HT-29 (cell line): ENCODE data around the gene DPYSL3. TPM values are rescaled to one million over a fixed set of nuclear protein-coding genes. Genes with fewer than 3 reads are reported as not detected.
A peak's percentile ranks its signal among the peaks of the same experiment; 100 is the strongest.
"Not testable (repeated sequence)": the region's sequence is repeated elsewhere in the genome, so short reads cannot be mapped to it uniquely, and the experiment has no call there.

Experiments used
- DNase-seq: peaks from one replicate; pipeline ENCODE4 v3.0.0-alpha.2; 2015; ENCODE audit warnings: low spot score
- small RNA-seq: library from RNA; depleted of rRNA; stranded (forward); fragments of <200 nt; gene quantifications from one replicate; pipeline ENCODE3, GENCODE V24; 2014
- total RNA-seq: library from RNA; depleted of rRNA; stranded (reverse); fragments of >200 nt; shearing (Covaris generic); gene quantifications from 2 replicates; pipeline ENCODE4 v1.2.3, GENCODE V29; 2014

The DPYSL3 gene
- total RNA-seq, 1 experiment from 2014 or later = 0.81 TPM

- no peak for DNase-seq
Measured at GRCh38 chr5:147371290-147371689, 138.6 kb downstream of the DPYSL3 start.

DNA sequence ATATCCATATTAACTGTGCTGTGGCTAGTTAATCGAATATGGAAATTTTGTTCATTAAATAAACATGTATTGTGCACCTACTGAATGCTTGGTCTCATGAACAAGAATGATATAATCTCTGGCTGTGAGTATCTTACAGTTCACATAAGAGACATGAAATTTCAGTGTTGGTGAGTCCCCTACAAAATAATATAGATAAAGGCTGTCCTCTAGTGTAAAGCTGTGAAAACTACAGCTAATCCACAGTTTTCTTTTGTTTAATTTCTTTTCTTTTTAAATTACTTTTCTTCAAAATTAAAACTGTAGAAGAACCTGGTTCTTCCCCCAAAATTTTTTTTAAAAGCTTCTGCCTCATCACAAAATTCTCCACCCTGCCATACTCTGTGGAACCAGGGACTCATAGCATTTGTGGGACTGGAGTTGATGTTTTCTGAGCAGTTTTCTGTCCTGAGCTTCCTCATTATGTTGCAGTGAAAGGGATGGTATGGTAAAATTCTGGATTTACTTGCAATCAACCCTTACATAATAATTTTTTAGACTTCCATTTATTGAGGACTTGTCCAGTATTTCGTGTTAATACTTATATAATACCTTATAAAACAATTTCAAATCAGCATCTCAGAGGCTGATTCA, 140.0 kb downstream of the DPYSL3 start:
- DNase-seq = peak; percentile 28

GRCh38 chr5:147367381-147367780, 142.5 kb downstream of the DPYSL3 start:
- DNase-seq = not testable (repeated sequence)

- DNase-seq = no peak
Measured at GRCh38 chr5:147361441-147362175, 148.3 kb downstream of the DPYSL3 start.

- no peak for DNase-seq
Measured at GRCh38 chr5:147360816-147361215, 149.1 kb downstream of the DPYSL3 start.

DNA sequence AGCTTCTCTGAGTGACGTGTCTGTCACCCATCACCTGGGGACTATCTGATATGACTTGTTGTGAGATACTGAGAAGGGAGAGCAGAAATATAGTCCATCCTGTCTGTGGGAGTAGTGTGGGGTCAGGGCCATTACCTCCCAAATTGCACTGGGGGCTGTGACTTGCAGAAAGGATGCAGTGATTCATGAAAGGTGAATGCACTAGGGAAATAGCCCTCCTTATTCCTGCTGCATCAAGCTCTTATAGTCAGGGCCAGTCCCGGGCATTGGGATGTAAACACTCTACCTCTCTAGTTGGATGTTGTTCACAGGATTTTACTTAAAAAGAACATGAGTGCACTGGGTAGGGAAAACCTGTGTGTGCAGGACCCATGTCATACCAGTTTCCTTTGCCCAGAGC, 150.3 kb downstream of the DPYSL3 start:
- DNase-seq = no peak

- no peak for DNase-seq
Measured at GRCh38 chr5:147359101-147359500, 150.8 kb downstream of the DPYSL3 start.

DNA sequence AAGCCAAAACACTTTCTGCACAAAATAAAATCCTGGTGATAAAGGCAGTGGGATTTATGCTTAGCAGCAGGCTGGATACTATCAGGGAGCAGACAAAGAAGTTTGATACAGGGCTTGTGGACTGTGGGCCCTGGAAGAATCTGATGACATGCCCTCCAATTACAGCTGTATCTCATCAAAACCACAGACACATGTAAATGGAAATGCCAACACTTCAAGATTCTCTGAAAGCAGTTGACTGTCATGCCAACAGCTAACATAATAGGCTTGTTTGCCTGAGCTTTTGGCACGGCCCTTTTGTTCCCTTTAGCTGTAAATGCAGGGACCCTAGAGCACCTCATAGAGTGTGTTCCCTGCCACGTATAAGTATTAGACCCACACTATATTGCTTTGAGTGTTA, 160.6 kb downstream of the DPYSL3 start:
- DNase-seq = no peak

DNA sequence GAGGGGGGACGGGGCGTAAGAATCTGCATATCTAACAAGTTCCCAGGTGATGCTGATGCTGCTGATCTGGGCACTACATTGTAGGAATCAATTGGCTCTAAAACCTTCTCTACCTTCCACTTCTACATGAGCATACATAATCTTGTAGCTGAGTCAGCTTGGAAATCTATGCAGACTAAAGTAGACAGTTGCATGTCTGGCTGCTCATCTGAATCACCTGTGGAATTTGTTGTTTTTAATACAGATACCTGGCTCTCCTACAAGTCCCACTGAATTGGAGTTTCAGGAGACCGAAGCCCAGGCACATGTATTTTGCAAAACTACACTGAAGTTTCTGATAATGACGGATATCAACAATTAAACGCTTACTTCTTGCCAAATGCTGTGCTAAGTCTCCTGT, 161.4 kb downstream of the DPYSL3 start:
- no peak for DNase-seq

DNA sequence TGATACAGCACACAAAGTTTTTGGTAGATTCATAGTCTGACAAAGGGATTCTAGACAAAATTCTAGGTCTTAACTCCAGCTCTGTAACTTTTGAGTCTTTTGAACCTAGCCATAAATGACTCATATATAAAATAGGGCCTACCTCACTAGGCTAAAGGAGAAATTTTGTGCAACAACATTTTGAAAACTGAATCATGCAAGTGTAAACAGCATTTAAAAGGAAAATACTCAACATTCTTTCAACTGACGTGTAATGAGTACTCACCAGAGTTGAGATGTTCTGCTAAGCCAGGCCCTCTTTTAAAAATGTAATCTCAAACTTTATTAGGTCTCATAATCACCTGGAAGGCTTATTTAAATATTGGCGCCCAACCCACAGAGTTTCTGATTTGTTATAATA, 161.8 kb downstream of the DPYSL3 start:
- no peak for DNase-seq

GRCh38 chr5:147346006-147346561, 163.8 kb downstream of the DPYSL3 start:
- DNase-seq = peak; percentile 2

GRCh38 chr5:147344861-147345260, 165.0 kb downstream of the DPYSL3 start:
- no peak for DNase-seq

- DNase-seq = no peak
Measured at GRCh38 chr5:147341345-147341744, 168.5 kb downstream of the DPYSL3 start.

DNA sequence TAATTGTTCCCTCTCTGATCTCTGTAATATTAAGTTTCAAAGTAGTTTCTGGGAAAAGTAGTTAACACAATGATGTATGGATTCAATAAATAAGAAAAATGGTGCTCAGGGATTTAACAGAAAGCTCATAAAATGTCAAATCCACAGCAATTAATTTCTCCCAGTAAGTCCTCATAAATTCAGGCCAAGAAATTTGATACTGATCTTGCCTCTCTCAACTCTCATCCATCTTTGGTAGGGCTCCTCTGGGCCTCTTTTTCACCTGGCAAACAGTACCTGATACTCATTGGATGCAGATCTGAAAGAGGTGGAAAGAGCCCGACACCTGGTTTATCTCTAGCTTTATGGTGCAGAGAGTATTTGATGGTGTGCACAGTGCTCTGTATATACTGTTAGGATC, 168.9 kb downstream of the DPYSL3 start:
- no peak for DNase-seq

Small RNA genes within 50 kb of the gene (small RNA-seq; reads per million reads assigned to genes)
- not detected for gene AC011373.1
